ENCODE results near the gene YIPF3.

DNA sequence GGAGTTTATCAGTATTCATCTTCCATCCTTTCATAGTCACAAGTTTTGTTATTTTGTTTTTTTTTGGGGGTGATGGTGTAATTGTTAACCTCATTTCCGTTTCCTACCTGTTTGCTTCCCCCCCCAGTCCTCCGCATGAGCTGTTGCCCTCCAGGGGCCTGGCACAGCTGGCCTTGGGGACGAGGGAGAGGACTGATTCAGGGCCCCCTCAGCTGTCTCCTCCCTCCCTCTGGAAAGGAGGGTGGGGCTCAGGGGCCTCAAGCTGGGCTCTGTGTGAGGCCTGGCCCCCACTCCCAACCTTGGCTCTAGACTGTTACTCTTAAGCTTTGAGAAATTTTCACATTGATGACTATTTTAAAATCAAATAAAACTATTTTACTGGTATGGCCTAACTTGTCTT, 10.6 kb downstream of the YIPF3 start:
- TF ChIP-seq POLR2AphosphoS5 (IDR thresholded peaks at IDR 0.05; ENCODE audit: low read depth, low read length) = no peak
- no peak for TF ChIP-seq POLR2A (IDR thresholded peaks at IDR 0.05; ENCODE audit: low read depth, low read length)

All from GM12892 (cell line).